Suprapubic skin (tissue), 3 donors: Measurements from ENCODE around the gene CTRL.

Experiments used
- CTCF ChIP-seq, 2 donors: fragments of 200-600 bp in 1 of 2; fragments of 450-650 bp in 1 of 2; sonication (generic) in 1 of 2; IDR thresholded peaks; one replicate each; pipeline ENCODE4 v1.5.1; 2016 to 2019; ENCODE audit warnings: antibody characterized with exemption in 2 of 2, mild to moderate bottlenecking in 1 of 2, moderate library complexity in 1 of 2
- POLR2AphosphoS5 ChIP-seq, 3 donors: sonication (generic); formaldehyde crosslinking; IDR thresholded peaks; one replicate each; pipeline ENCODE4 v1.6.1; 2017; ENCODE audit warnings: antibody characterized with exemption in 3 of 3

GRCh38 chr16:67942510-67943255 lies 11.0 kb upstream of the CTRL start:
- no peak for TF ChIP-seq CTCF (IDR thresholded peaks at IDR 0.05)
- TF ChIP-seq POLR2AphosphoS5 (IDR thresholded peaks at IDR 0.05) = no peak
